Mononuclear cell (primary cell): ENCODE measurements around the gene GIGYF2. TPM values are rescaled to one million over a fixed set of nuclear protein-coding genes. Genes with fewer than 3 reads are reported as not detected.
"Not testable (repeated sequence)": the region's sequence is repeated elsewhere in the genome, so short reads cannot be mapped to it uniquely, and the experiment has no call there.

Experiments
- H3K27me3 ChIP-seq: 2 replicates; pipeline ENCODE4 v1.6.0; 2011; ENCODE audit warnings: low read length, control low read depth; ENCODE audit not compliant: insufficient read depth
- H3K4me1 ChIP-seq: 2 replicates; pipeline ENCODE4 v1.5.1; 2011; ENCODE audit warnings: mild to moderate bottlenecking, low read length, control low read depth; ENCODE audit not compliant: insufficient read depth
- H3K4me3 ChIP-seq: 2 replicates; pipeline ENCODE4 v1.5.1; 2011; ENCODE audit warnings: mild to moderate bottlenecking, low read length, moderate library complexity
- H3K9me3 ChIP-seq: 2 replicates; pipeline ENCODE4 v1.5.1; 2011; ENCODE audit warnings: low read depth, mild to moderate bottlenecking, control low read depth, low read length
- total RNA-seq: library from RNA; depleted of rRNA; stranded (reverse); fragments of >200 nt; gene quantifications from one replicate; pipeline ENCODE4 v1.2.3, GENCODE V29; 2012

The GIGYF2 gene
- total RNA-seq, 1 donor, result 59.7 TPM

DNA sequence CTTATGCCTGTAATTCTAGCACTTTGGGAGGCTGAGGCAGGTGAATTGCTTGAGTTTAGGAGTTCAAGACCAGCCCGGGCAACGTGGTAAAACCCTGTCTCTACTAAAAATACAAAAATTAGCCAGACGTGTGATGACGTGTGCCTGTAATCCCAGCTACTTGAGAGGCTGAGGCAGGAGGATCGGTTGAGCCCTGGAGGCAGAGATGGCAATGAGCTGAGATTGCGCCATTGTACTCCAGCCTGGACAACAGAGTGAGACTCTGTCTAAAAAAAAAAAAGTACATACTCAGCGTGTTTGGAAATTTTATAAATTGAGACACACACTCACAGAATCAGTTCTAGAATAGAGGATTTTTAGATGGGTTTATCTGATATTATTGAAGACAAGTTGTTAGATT is 17.1 kb upstream of the GIGYF2 start:
- Histone ChIP-seq H3K9me3 (no peaks in the 10 kb centered on the region), H3K4me1 (no peaks in the 10 kb centered on the region), H3K27me3 (peaks cover 2% of the 10 kb centered on the region), H3K4me3 (no peak overlapping the region)

- H3K4me3 ChIP-seq, result no peak overlapping the region
- H3K4me1 ChIP-seq, result no peaks in the 10 kb centered on the region
- H3K9me3 ChIP-seq, result no peaks in the 10 kb centered on the region
- peaks cover 2% of the 10 kb centered on the region for H3K27me3 ChIP-seq
Observed at GRCh38 chr2:232681527-232681926, 15.6 kb upstream of the GIGYF2 start.

DNA sequence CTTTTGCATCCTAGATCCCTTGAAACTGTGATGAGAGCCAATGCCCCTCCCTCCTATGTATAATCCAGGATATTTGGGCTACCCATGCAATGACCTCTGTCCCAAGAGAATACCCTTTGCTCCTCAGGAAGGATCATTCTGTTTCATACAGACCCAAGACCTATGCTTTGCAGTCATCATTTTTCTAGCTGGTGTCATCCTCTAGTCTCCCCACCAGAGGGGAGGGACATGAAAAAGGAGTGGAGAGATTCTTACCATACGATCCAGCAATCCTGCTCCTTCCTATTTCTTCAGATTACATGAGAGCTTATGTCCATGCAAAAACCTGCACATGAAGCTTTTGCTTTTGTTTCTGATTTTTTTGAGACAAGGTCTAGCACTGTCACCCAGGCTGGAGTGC is 13.8 kb upstream of the GIGYF2 start:
- H3K9me3 ChIP-seq, result no peaks in the 10 kb centered on the region
- H3K27me3 ChIP-seq, result peaks cover 2% of the 10 kb centered on the region
- H3K4me1 ChIP-seq, result no peaks in the 10 kb centered on the region
- no peak overlapping the region for H3K4me3 ChIP-seq

GRCh38 chr2:232685391-232685790 is 11.7 kb upstream of the GIGYF2 start:
- not testable (repeated sequence) for H3K4me3 ChIP-seq, H3K9me3 ChIP-seq, H3K4me1 ChIP-seq, H3K27me3 ChIP-seq

- H3K27me3 ChIP-seq, result no peaks in the 10 kb centered on the region
- no peaks in the 10 kb centered on the region for H3K4me1 ChIP-seq
- H3K4me3 ChIP-seq, result no peak overlapping the region
Observed at GRCh38 chr2:232687382-232688160, 9.6 kb upstream of the GIGYF2 start.

DNA sequence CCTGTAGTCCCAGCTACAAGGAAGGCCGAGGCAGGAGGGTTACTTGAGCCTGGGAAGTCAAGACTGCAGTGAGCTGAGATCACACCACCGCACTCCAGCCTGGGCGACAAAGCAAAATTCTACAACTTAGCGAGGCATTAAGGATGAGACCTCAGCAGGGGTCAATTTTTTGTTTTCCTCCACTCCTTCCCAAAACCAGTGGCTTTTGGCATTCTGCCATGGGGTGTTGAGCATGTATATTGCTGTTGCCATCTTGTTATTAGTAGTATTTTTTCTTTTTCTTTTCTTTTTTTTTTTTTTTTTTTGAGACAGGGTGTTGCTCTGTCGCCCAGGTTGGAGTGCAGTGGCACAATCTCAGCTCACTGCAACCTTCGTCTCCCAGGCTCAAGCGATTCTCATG is 8.9 kb upstream of the GIGYF2 start:
- no peaks in the 10 kb centered on the region for H3K4me1 ChIP-seq
- no peak overlapping the region for H3K4me3 ChIP-seq
- H3K9me3 ChIP-seq, result no peaks in the 10 kb centered on the region
- H3K27me3 ChIP-seq, result no peaks in the 10 kb centered on the region

More at GRCh38 chr2:232687382-232688160, 9.6 kb upstream of the GIGYF2 start:
- no peaks in the 10 kb centered on the region for H3K9me3 ChIP-seq

DNA sequence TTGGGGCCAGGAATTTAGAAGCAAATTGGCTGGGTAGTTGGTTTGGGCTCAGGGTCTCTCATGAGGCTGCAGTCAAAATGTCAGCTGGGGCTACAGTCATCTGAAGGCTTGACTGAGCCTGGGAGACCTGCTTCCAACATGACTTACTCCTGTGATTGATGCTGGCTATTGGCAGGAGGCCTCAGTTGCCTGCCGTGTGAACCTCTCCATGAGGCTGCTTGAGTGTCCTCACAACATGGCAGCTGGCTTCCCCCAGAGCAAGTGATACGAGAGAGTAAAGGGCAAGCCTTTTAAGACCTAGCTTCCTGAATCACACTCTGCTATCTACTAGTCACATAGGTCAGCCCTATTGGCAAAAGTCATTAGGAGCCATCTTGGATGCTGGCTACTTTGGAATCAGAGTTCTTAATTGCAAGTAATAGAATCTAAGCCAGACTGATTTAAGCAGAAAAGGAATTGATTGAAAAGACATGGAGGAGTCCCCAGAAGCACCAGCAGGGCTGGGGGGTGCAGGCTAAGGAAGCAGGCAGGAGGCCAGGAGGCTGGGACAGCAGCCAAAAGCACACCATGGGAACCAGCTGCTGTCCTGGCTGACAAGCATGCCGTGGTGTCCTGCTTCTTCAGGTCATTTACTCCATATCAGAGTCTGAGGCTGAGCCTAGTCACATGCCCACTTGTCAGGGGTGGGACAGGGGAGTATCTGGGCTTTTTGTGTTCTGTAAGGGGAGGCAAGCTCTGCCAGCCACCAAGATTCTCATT is 7.8 kb upstream of the GIGYF2 start:
- H3K4me3 ChIP-seq, result no peak overlapping the region
- no peaks in the 10 kb centered on the region for H3K4me1 ChIP-seq

GRCh38 chr2:232691117-232691516 is 6.0 kb upstream of the GIGYF2 start:
- not testable (repeated sequence) for H3K9me3 ChIP-seq, H3K27me3 ChIP-seq, H3K4me3 ChIP-seq, H3K4me1 ChIP-seq

More for the DNA sequence above, 7.8 kb upstream of the GIGYF2 start:
- H3K9me3 ChIP-seq, result no peaks in the 10 kb centered on the region
- H3K27me3 ChIP-seq, result no peaks in the 10 kb centered on the region

DNA sequence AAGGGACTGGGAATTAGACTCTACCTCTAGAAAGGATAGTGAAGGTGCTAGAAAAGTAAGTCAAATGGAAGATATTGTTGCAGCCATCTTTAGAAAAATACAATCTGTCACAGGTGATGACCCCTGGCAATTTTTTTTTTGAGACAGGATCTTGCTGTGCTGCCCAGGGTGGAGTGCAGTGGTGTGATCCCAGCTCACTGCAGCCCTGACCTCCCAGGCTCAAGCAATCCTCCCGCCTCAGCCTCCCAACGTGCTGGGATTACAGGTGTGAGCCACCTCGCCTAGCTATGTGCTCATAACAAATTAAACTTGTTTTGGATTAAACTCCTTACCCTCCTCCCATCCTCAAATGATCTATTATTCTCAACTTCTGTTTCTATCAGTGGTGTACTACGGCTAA is 3.8 kb upstream of the GIGYF2 start:
- Histone ChIP-seq H3K4me1 (peaks cover 11% of the 10 kb centered on the region), H3K9me3 (no peaks in the 10 kb centered on the region), H3K27me3 (no peaks in the 10 kb centered on the region), H3K4me3 (no peak overlapping the region)

DNA sequence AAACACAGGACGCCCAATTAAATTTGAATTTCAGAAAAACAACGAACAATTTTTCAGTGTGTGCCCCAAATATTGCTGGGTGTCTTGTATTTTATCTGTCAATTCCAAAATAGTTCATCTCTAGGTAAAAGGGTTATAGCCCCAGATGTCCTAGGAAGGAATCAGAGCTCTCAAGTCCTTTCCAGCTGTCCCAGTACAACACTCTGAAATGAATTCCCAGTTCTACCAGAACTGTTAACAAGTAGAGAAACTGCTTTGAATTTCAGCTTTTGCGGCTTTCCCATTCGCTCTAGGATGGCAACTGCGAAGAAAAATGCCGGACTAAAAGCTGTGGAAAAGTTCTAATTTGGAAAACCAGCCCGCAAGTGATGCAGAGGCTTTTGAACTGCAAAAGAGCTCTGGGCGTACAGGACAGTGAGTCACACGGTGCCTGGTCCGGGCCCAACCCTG is 497 bp upstream of the GIGYF2 start:
- Histone ChIP-seq H3K4me1 (peaks cover 32% of the 10 kb centered on the region), H3K4me3 (peak overlapping the region; percentile 83), H3K27me3 (no peaks in the 10 kb centered on the region), H3K9me3 (no peaks in the 10 kb centered on the region)

DNA sequence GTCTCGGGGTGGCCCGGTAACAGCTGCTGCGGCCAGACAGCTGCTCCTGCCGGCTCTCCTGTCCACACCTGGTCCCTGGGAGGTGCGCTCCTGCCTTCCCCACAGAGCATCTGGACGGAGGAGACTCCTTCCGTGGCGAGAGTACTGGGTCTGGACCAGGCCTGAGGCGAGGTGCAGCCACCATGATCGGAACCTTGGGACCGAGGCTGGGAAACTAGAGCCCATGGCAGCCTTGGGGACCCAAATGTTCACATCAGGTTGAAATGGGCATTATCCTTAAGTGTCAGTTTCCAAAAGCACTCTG is 628 bp downstream of the GIGYF2 start:
- Histone ChIP-seq H3K4me1 (peaks cover 32% of the 10 kb centered on the region), H3K4me3 (peak overlapping the region; percentile 83), H3K27me3 (no peaks in the 10 kb centered on the region), H3K9me3 (no peaks in the 10 kb centered on the region)

GRCh38 chr2:232698556-232699091 is 1.5 kb downstream of the GIGYF2 start:
- H3K4me3 ChIP-seq, result no peak overlapping the region
- peaks cover 32% of the 10 kb centered on the region for H3K4me1 ChIP-seq
- H3K27me3 ChIP-seq, result no peaks in the 10 kb centered on the region
- H3K9me3 ChIP-seq, result no peaks in the 10 kb centered on the region

- no peak overlapping the region for H3K4me3 ChIP-seq
- H3K27me3 ChIP-seq, result no peaks in the 10 kb centered on the region
- H3K9me3 ChIP-seq, result no peaks in the 10 kb centered on the region
Observed at GRCh38 chr2:232699110-232699509, 2.0 kb downstream of the GIGYF2 start.

DNA sequence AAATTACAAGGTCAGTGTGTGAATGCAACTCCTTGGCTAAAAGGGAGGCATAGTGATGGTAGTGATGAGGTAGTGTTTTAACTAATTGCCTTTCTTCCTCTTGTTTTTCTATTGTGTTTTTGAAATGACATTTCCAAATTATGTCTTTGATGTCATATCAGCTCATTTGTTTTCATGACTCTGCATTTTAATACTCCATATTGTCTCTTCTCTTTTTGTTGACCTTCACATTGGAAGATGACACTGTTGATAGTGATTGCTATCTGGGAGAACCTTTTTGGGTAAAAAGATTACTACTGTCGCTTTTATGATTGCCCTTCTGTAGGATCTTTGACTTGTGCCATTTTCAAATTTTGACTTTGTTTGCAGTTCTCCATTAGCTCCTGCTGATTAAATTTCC is 3.0 kb downstream of the GIGYF2 start:
- Histone ChIP-seq H3K9me3 (no peaks in the 10 kb centered on the region), H3K4me3 (no peak overlapping the region), H3K27me3 (no peaks in the 10 kb centered on the region), H3K4me1 (peaks cover 32% of the 10 kb centered on the region)

More at GRCh38 chr2:232699110-232699509, 2.0 kb downstream of the GIGYF2 start:
- H3K4me1 ChIP-seq, result peaks cover 32% of the 10 kb centered on the region

- no peaks in the 10 kb centered on the region for H3K27me3 ChIP-seq
- H3K4me1 ChIP-seq, result no peaks in the 10 kb centered on the region
- H3K4me3 ChIP-seq, result no peak overlapping the region
- H3K9me3 ChIP-seq, result no peaks in the 10 kb centered on the region
Observed at GRCh38 chr2:232707076-232707475, 9.9 kb downstream of the GIGYF2 start.
